ENCODE results near the gene ATP6V1B1.
A peak's percentile ranks its signal among the peaks of the same experiment; 100 is the strongest.

Gene ATP6V1B1

GRCh38 chr2:71001592-71001927 is 65.9 kb downstream of the ATP6V1B1 start:
- ChIA-PET CTCF (interaction anchor here (0.5 to 1.6 kb wide), 11 partner anchors 17 to 399 kb away, joined by 3 to 7 read pairs (median 3); partner anchors contain the start of gene NAGK), POLR2A (interaction anchor here (0.5 to 2.5 kb wide), 5 partner anchors 16 to 544 kb away, joined by 3 to 19 read pairs (median 5); partner anchors contain the start of genes MPHOSPH10 and NAGK)
- no peak for DNase-seq (ENCODE audit: extremely low spot score)
- TF ChIP-seq HDGF (IDR thresholded peaks at IDR 0.05; ENCODE audit: borderline replicate concordance) = no peak
- TF ChIP-seq CTBP1 (IDR thresholded peaks at IDR 0.05; ENCODE audit: borderline replicate concordance) = no peak

GRCh38 chr2:71001981-71002570 is 66.4 kb downstream of the ATP6V1B1 start:
- peak; percentile 6 for DNase-seq (ENCODE audit: extremely low spot score)
- ChIA-PET POLR2A (interaction anchor here (0.5 to 2.5 kb wide), 3 partner anchors 17 to 127 kb away, joined by 3 to 19 read pairs (median 7); partner anchors contain the start of gene NAGK), CTCF (interaction anchor here (1.1 to 1.6 kb wide), 4 partner anchors 17 to 68 kb away, joined by 3 to 7 read pairs (median 4); partner anchors contain the start of gene NAGK)
- TF ChIP-seq ZNF384 (IDR thresholded peaks at IDR 0.05) = no peak
- TF ChIP-seq ARNT (IDR thresholded peaks at IDR 0.05) = no peak
- no peak for TF ChIP-seq SP1 (IDR thresholded peaks at IDR 0.05)
- TF ChIP-seq HDGF (IDR thresholded peaks at IDR 0.05; ENCODE audit: borderline replicate concordance) = no peak
- no peak for TF ChIP-seq SUZ12 (IDR thresholded peaks at IDR 0.05)
- TF ChIP-seq LEF1 (IDR thresholded peaks at IDR 0.05; ENCODE audit: borderline replicate concordance) = no peak
- TF ChIP-seq ELF4 (IDR thresholded peaks at IDR 0.05) = no peak
- no peak for TF ChIP-seq PKNOX1 (IDR thresholded peaks at IDR 0.05)
- TF ChIP-seq NFRKB (IDR thresholded peaks at IDR 0.05) = no peak
- TF ChIP-seq BHLHE40 (IDR thresholded peaks at IDR 0.05; ENCODE audit: borderline replicate concordance) = no peak
- no peak for TF ChIP-seq L3MBTL2 (conservative IDR thresholded peaks at IDR 0.05)
- no peak for TF ChIP-seq CTBP1 (IDR thresholded peaks at IDR 0.05; ENCODE audit: borderline replicate concordance)
- TF ChIP-seq FOXK2 (IDR thresholded peaks at IDR 0.05) = no peak

- ChIA-PET POLR2A (no interaction called here), CTCF (no interaction called here)
- no peak for TF ChIP-seq CTBP1 (IDR thresholded peaks at IDR 0.05; ENCODE audit: borderline replicate concordance)
- peak; percentile 2 for DNase-seq (ENCODE audit: extremely low spot score)
These were observed 67.7 kb downstream of the ATP6V1B1 start for GRCh38 chr2:71003396-71003795.

- ChIA-PET CTCF (no interaction called here), POLR2A (interaction anchor here (1.8 kb wide), 1 partner anchor 64 kb away, joined by 8 read pairs; the partner anchor contains the start of gene NAGK)
- DNase-seq (ENCODE audit: extremely low spot score) = peak; percentile 3
- TF ChIP-seq FOXA1 (IDR thresholded peaks at IDR 0.05) = no peak
- no peak for TF ChIP-seq ZNF384 (IDR thresholded peaks at IDR 0.05)
- TF ChIP-seq SP1 (IDR thresholded peaks at IDR 0.05) = no peak
- no peak for TF ChIP-seq BHLHE40 (IDR thresholded peaks at IDR 0.05; ENCODE audit: borderline replicate concordance)
- TF ChIP-seq SUZ12 (IDR thresholded peaks at IDR 0.05) = no peak
- no peak for TF ChIP-seq FOXM1 (IDR thresholded peaks at IDR 0.05; ENCODE audit: borderline replicate concordance)
- no peak for TF ChIP-seq CTBP1 (IDR thresholded peaks at IDR 0.05; ENCODE audit: borderline replicate concordance)
- TF ChIP-seq HDGF (IDR thresholded peaks at IDR 0.05; ENCODE audit: borderline replicate concordance) = no peak
- TF ChIP-seq TARDBP (IDR thresholded peaks at IDR 0.05) = no peak
- TF ChIP-seq NFRKB (IDR thresholded peaks at IDR 0.05) = no peak
- TF ChIP-seq ELF4 (IDR thresholded peaks at IDR 0.05) = no peak
- TF ChIP-seq LEF1 (IDR thresholded peaks at IDR 0.05; ENCODE audit: borderline replicate concordance) = no peak
These were observed 68.5 kb downstream of the ATP6V1B1 start for GRCh38 chr2:71003966-71004755.

- POLR2A ChIA-PET = interaction anchor here (1.8 kb wide), 1 partner anchor 63 kb away, joined by 8 read pairs; the partner anchor contains the start of gene NAGK
- TF ChIP-seq FOXM1 (IDR thresholded peaks at IDR 0.05; ENCODE audit: borderline replicate concordance) = no peak
- no peak for TF ChIP-seq L3MBTL2 (conservative IDR thresholded peaks at IDR 0.05)
- no peak for TF ChIP-seq SUZ12 (IDR thresholded peaks at IDR 0.05)
- TF ChIP-seq ELF4 (IDR thresholded peaks at IDR 0.05) = no peak
- TF ChIP-seq ARNT (IDR thresholded peaks at IDR 0.05) = no peak
- no peak for TF ChIP-seq LEF1 (IDR thresholded peaks at IDR 0.05; ENCODE audit: borderline replicate concordance)
- TF ChIP-seq NFRKB (IDR thresholded peaks at IDR 0.05) = no peak
- TF ChIP-seq ZNF384 (IDR thresholded peaks at IDR 0.05) = no peak
- no peak for TF ChIP-seq SP1 (IDR thresholded peaks at IDR 0.05)
- peak; percentile 2 for DNase-seq (ENCODE audit: extremely low spot score)
- CTCF ChIA-PET = no interaction called here
These were observed 69.2 kb downstream of the ATP6V1B1 start for GRCh38 chr2:71004857-71005256.

- TF ChIP-seq BHLHE40 (IDR thresholded peaks at IDR 0.05; ENCODE audit: borderline replicate concordance) = no peak
- TF ChIP-seq FOXK2 (IDR thresholded peaks at IDR 0.05) = no peak
- TF ChIP-seq ARNT (IDR thresholded peaks at IDR 0.05) = no peak
- TF ChIP-seq ZNF384 (IDR thresholded peaks at IDR 0.05) = no peak
- no peak for TF ChIP-seq CTBP1 (IDR thresholded peaks at IDR 0.05; ENCODE audit: borderline replicate concordance)
- TF ChIP-seq ELF4 (IDR thresholded peaks at IDR 0.05) = no peak
- TF ChIP-seq LEF1 (IDR thresholded peaks at IDR 0.05; ENCODE audit: borderline replicate concordance) = no peak
- TF ChIP-seq SP1 (IDR thresholded peaks at IDR 0.05) = no peak
- TF ChIP-seq TARDBP (IDR thresholded peaks at IDR 0.05) = no peak
- no peak for TF ChIP-seq L3MBTL2 (conservative IDR thresholded peaks at IDR 0.05)
- no peak for TF ChIP-seq FOXM1 (IDR thresholded peaks at IDR 0.05; ENCODE audit: borderline replicate concordance)
- no peak for TF ChIP-seq HDGF (IDR thresholded peaks at IDR 0.05; ENCODE audit: borderline replicate concordance)
- no peak for TF ChIP-seq PKNOX1 (IDR thresholded peaks at IDR 0.05)
- no peak for TF ChIP-seq NFRKB (IDR thresholded peaks at IDR 0.05)
- CTCF ChIA-PET = no interaction called here
- peak; percentile 2 for DNase-seq (ENCODE audit: extremely low spot score)
- POLR2A ChIA-PET = interaction anchor here (1.8 kb wide), 1 partner anchor 62 kb away, joined by 8 read pairs; the partner anchor contains the start of gene NAGK
These were observed 69.8 kb downstream of the ATP6V1B1 start for GRCh38 chr2:71005271-71006202.

Measured in HEK293T (cell line).